CD1c-positive myeloid dendritic cell (primary cell): ENCODE results near the gene MAPK1.
"Not testable (repeated sequence)": the region's sequence is repeated elsewhere in the genome, so short reads cannot be mapped to it uniquely, and the experiment has no call there.

Experiments used
- DNase-seq: peaks from one replicate; pipeline ENCODE4 v3.0.0-alpha.2; 2016; ENCODE audit errors: extremely low spot score

MAPK1 gene

DNA sequence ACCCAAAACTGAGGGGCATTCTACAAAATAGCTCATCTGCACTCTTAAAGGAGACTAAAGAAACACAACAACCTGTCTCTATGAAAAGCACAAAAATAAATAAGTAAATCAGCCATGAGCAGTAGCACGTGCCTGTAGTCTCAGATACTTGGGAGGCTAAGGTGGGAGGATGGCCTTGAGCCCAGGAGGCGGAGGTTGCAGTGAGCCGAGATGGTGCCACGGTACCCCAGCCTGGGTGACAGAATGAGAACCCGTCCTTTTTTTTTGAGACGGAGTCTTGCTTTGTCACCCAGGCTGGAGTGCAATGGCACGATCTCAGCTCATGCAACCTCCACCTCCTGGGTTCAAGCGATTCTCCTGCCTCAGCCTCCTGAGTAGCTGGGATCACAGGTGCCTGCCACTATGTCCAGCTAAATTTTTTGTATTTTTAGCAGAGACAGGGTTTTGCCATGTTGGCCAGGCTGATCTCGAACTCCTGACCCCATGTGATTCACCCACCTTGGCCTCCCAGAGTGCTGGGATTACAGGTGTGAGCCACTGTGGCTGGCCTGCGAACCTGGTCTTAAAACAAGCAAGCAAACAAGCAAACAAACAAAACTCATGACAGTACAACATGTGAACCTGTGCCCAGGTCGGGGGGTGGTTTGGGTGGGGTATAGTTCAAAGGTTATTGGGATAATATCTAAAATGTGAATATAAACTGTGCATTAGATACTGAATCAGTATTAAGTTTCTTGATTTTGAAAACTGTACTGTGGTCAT, 76.4 kb downstream of the MAPK1 start:
- not testable (repeated sequence) for DNase-seq

- no peak for DNase-seq
These were observed 77.1 kb downstream of the MAPK1 start for GRCh38 chr22:21790359-21790758.

- DNase-seq, result not testable (repeated sequence)
These were observed 79.9 kb downstream of the MAPK1 start for GRCh38 chr22:21787565-21787964.

GRCh38 chr22:21780259-21780658, 87.2 kb downstream of the MAPK1 start:
- no peak for DNase-seq

DNA sequence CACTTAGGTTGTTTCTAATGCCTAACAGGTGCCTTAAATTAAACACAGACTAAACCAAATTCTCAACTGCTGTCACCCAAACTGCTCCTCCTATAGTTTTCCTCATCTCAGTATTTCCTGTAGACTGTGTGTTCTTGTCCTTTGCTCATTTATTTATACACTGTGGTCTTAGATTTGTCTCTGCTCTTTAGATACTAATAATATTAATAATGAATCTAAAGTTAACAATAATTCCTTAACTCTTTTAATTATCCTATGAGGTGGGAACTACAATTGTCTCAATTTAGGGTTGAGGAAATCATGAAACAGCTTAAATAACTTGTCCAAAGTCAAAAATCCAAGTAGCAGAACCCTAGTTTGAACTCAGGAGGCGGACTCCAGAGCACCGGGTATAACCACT, 88.0 kb downstream of the MAPK1 start:
- DNase-seq, result no peak

- DNase-seq, result no peak
These were observed 88.6 kb downstream of the MAPK1 start for GRCh38 chr22:21778705-21779363.

DNA sequence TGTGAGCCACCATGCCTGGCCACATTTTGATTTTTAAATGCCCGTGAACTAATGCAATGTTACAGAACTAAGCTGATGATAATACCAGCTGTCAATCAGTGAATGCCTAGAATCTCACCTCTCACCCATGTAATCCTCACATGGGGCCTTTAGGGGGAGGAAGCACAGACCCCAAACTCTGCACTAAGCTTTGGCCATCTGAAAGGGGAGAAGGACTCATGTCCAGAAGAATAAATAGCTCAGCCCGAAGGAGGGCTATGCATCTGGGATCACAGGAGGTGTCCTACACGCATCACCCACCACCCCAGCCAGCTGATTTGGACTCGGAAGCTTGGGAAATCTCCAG, 95.8 kb downstream of the MAPK1 start:
- no peak for DNase-seq

- no peak for DNase-seq
These were observed 99.0 kb downstream of the MAPK1 start for GRCh38 chr22:21768435-21768834.

- peak; percentile 22 for DNase-seq
These were observed 100.6 kb downstream of the MAPK1 start for GRCh38 chr22:21766691-21767462.

- no peak for DNase-seq
These were observed 101.4 kb downstream of the MAPK1 start for GRCh38 chr22:21765909-21766529.

GRCh38 chr22:21764038-21764804, 103.2 kb downstream of the MAPK1 start:
- no peak for DNase-seq

DNA sequence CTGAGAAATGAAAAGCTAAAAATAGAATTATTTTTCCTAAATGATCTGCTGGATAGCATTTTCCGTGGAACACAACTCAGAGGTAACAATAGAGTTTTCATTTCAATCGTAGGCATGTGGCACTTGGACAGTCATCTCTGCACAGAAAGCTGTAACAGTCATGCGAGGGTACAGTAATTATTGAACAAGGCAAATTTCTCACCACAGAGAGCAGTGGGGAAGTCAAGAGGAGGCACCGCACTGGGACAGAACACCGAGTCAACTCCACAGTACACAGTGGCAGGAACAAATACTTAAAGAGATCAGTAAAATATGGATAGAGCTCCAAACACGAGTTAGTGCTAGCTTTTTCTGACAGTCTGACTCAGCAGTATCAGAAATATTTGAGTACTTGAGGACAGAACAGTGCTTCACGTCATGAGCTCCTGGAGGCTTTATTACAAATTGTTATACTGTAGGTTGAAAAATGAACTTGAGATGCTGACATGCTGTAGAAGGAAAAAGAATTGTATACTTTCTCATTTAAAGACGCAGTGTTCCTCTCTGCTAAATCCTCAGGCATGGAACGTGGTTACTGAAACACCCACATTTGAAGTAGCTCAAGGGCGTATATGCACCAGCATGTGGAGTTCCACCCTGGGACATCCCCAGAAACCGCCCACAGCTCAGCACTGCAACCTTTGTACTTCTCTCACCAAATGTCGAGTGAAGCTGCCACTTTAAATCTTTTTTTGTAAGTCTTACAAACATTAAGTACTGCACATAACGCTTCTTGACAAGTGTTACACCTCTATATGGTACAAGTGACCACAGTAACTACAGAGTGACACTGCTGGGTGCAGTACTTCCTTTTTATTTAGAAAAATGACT, 104.5 kb downstream of the MAPK1 start:
- peak; percentile 61 for DNase-seq

DNA sequence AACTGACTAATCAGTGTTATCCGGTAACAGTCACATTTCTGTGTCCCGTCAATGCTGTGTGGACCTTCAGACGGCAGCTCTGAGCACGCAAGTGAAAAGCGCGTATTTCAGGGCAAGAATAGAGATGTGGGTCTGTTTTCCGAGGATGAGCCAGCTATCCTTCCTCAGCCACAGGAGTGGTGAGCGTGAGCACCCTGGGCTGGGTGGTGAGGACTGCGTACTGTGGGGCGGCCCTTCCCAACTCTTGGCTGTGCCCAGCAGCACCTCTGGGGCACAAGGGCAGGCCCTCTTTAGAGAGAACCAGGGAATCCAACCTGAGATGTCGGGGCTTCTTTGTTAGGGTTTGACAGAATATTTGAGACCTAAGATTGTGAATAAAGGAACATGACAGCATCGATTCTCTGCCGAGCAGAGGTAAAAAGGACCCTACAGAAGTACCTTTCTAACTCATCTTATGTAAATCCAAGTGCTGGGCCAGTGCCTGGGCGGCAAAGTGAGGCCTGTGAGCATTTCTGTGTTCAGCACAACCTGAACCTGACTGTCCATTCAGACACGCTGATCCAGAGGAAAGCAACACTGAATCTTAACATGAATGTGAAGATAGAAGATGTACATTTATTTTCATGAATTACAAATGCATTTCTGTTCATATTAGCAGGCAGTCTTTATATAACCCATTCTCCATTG, 105.3 kb downstream of the MAPK1 start:
- DNase-seq, result no peak

DNA sequence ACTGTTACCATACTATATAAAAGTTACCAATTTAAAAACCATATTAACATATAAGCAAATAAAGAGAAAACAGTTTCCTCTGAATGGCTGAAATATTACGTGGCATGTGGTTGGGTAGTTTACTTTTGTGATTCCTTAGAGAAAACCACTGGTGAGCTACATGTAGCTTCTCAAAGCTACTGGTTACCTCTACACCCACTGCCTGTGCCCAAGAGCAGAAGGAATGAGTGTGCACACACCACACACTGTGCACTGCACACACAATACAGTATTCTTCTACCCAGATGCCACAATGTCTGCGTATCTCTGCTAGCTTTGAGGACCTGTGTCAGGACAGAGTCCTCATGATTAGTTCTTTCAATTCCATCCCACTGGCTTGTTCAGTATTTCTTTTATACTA, 106.4 kb downstream of the MAPK1 start:
- no peak for DNase-seq

DNA sequence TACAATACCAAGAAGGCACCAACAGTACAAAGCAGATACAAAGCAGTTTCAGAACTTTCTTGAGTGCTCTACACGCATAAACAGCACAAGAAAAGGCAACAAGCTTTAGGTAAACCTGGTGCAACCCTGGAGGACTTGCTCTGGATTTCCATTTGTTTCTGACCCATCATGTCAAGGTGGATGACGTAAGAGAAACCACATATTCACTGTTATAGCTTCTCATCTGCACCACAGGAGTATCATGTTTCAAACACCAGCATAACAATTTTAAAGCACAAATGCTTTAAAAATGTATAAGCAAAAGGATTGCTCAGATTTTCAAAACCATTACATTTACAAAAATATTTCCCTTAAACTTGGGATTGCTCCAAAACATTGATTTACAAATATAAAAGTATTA, 106.8 kb downstream of the MAPK1 start:
- DNase-seq, result no peak

- no peak for DNase-seq
These were observed 107.6 kb downstream of the MAPK1 start for GRCh38 chr22:21759646-21760376.

GRCh38 chr22:21759093-21759492, 108.4 kb downstream of the MAPK1 start:
- DNase-seq, result no peak

- DNase-seq, result no peak
These were observed 109.2 kb downstream of the MAPK1 start for GRCh38 chr22:21758091-21758864.
